Measurements from ENCODE around the gene BRD2. TPM values are rescaled to one million over a fixed set of nuclear protein-coding genes. Genes with fewer than 3 reads are reported as not detected.

The BRD2 gene
- total RNA-seq, 4 donors from 2014 or later: 62.5 to 108 (median 86.6) TPM

- in situ Hi-C loops (cut with MboI; ENCODE audit: low sequenced_read_pairs in 4 of 4): no loop called here
- TF ChIP-seq POLR2A (IDR thresholded peaks at IDR 0.05) (no peak), CTCF (IDR thresholded peaks at IDR 0.05 in 4 of 5, conservative IDR thresholded peaks at IDR 0.05 in 1 of 5) (no peak)
- H3K36me3 ChIP-seq: no peaks in the 10 kb centered on the region
Observed at GRCh38 chr6:33023536-33023935, 55.1 kb downstream of the BRD2 start.

GRCh38 chr6:33024521-33024920 is 56.1 kb downstream of the BRD2 start:
- ATAC-seq (no peak), DNase-seq (no peak)
- Histone ChIP-seq H3K9me3 (no peaks in the 10 kb centered on the region), H3K4me3 (no peak overlapping the region), H3K27ac (no peak overlapping the region), H3K27me3 (no peaks in the 10 kb centered on the region), H3K4me1 (peaks cover under 1 to 10% of the 10 kb centered on the region in 2 donors), H3K36me3 (no peaks in the 10 kb centered on the region)
- no peak for TF ChIP-seq CTCF (IDR thresholded peaks at IDR 0.05 in 4 of 5, conservative IDR thresholded peaks at IDR 0.05 in 1 of 5)
- TF ChIP-seq POLR2A (IDR thresholded peaks at IDR 0.05): no peak
- in situ Hi-C loops (cut with MboI; ENCODE audit: low sequenced_read_pairs in 4 of 4) (no loop called here), intact Hi-C loops (cut with DNase I; ENCODE audit: low total_unique reads) (no loop called here)

More at GRCh38 chr6:33023536-33023935, 55.1 kb downstream of the BRD2 start:
- ATAC-seq (no peak), DNase-seq (no peak)
- Histone ChIP-seq H3K4me1 (peaks cover 4 to 14% of the 10 kb centered on the region in 2 donors), H3K27ac (no peak overlapping the region), H3K4me3 (no peak overlapping the region), H3K27me3 (no peaks in the 10 kb centered on the region), H3K9me3 (no peaks in the 10 kb centered on the region)
- intact Hi-C loops (cut with DNase I; ENCODE audit: low total_unique reads): no loop called here

- Histone ChIP-seq H3K36me3 (no peaks in the 10 kb centered on the region), H3K9me3 (no peaks in the 10 kb centered on the region), H3K27me3 (peaks cover 0 to 4% (median 0%) of the 10 kb centered on the region in 3 donors), H3K27ac (peak overlapping the region in 3 of 4 donors; percentile 59 to 75 (median 74)), H3K4me1 (no peaks in the 10 kb centered on the region), H3K4me3 (no peak overlapping the region)
- DNase-seq: no peak
- ATAC-seq: no peak
- TF ChIP-seq POLR2A (IDR thresholded peaks at IDR 0.05): no peak
- TF ChIP-seq CTCF (IDR thresholded peaks at IDR 0.05 in 4 of 5, conservative IDR thresholded peaks at IDR 0.05 in 1 of 5): no peak
- intact Hi-C loops (cut with DNase I; ENCODE audit: low total_unique reads): no loop called here
- in situ Hi-C loops (cut with MboI; ENCODE audit: low sequenced_read_pairs in 4 of 4): no loop called here
Observed at GRCh38 chr6:33028220-33028849, 59.9 kb downstream of the BRD2 start.

GRCh38 chr6:33029328-33030184 is 61.2 kb downstream of the BRD2 start:
- no peak for TF ChIP-seq CTCF (IDR thresholded peaks at IDR 0.05 in 4 of 5, conservative IDR thresholded peaks at IDR 0.05 in 1 of 5)
- peak in 1 of 2 donors; percentile 31 for TF ChIP-seq POLR2A (IDR thresholded peaks at IDR 0.05)
- no peaks in the 10 kb centered on the region for H3K36me3 ChIP-seq
- H3K4me3 ChIP-seq: no peak overlapping the region
- peak overlapping the region; percentile 49 to 75 (median 66) for H3K27ac ChIP-seq
- in situ Hi-C loops (cut with MboI; ENCODE audit: low sequenced_read_pairs in 4 of 4) (no loop called here), intact Hi-C loops (cut with DNase I; ENCODE audit: low total_unique reads) (no loop called here)
- DNase-seq (peak in 1 of 2 donors; percentile 34), ATAC-seq (peak; percentile 72 to 90)
- H3K27me3 ChIP-seq: peaks cover 0 to 6% (median 0%) of the 10 kb centered on the region in 3 donors
- H3K4me1 ChIP-seq: no peaks in the 10 kb centered on the region
- H3K9me3 ChIP-seq: no peaks in the 10 kb centered on the region
